ENCODE data around the gene FTCD. TPM values are rescaled to one million over a fixed set of nuclear protein-coding genes. Genes with fewer than 3 reads are reported as not detected.

FTCD gene
- total RNA-seq, 1 experiment from 2014 or later: 6.7 TPM

DNA sequence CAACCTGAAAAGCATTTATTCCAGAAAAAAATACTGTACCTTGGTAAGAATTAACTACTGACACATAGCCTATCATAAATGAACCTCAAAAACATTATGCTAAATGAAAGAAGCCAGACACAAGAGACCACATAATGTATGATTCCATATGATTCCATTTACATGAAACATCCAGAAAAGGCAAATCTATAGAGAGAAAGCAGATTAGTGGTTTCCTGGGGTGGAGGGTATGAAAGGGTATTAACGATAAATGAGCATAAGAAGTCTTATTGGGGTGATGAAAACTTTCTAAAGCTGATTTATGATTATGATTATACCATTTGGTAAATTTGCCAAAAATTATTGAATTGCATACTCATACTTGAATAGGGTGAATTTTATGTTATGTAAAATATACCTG is 67.7 kb downstream of the FTCD start:
- peaks cover 6% of the 10 kb centered on the region for H3K9me3 ChIP-seq (ENCODE audit: control insufficient read depth, low read depth, low read length)
- no peak for DNase-seq
- TF ChIP-seq, protein P1, sequence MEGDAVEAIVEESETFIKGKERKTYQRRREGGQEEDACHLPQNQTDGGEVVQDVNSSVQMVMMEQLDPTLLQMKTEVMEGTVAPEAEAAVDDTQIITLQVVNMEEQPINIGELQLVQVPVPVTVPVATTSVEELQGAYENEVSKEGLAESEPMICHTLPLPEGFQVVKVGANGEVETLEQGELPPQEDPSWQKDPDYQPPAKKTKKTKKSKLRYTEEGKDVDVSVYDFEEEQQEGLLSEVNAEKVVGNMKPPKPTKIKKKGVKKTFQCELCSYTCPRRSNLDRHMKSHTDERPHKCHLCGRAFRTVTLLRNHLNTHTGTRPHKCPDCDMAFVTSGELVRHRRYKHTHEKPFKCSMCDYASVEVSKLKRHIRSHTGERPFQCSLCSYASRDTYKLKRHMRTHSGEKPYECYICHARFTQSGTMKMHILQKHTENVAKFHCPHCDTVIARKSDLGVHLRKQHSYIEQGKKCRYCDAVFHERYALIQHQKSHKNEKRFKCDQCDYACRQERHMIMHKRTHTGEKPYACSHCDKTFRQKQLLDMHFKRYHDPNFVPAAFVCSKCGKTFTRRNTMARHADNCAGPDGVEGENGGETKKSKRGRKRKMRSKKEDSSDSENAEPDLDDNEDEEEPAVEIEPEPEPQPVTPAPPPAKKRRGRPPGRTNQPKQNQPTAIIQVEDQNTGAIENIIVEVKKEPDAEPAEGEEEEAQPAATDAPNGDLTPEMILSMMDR (conservative IDR thresholded peaks at IDR 0.05): no peak
- H2BK20ac ChIP-seq (ENCODE audit: low read depth, low read length, poor library complexity, severe bottlenecking): no peak overlapping the region
- no peaks in the 10 kb centered on the region for H3K27me3 ChIP-seq (ENCODE audit: insufficient read depth, low read length)
- H4K20me1 ChIP-seq (ENCODE audit: control insufficient read depth, insufficient read depth, insufficient read length): no peaks in the 10 kb centered on the region
- H3K79me2 ChIP-seq (ENCODE audit: insufficient read depth, low read length): no peaks in the 10 kb centered on the region
- no peak overlapping the region for H2BK12ac ChIP-seq (ENCODE audit: insufficient read length, low read depth, low read length)
- no peak overlapping the region for H3K56ac ChIP-seq (ENCODE audit: insufficient read length, low read depth, low read length)
- H3T11ph ChIP-seq (ENCODE audit: low read length): no peak overlapping the region
- no peaks in the 10 kb centered on the region for H3K79me1 ChIP-seq (ENCODE audit: insufficient read depth, low read depth, low read length, poor library complexity, severe bottlenecking)
- no CpG with 5 or more reads among the region's 1 CpG for WGBS (ENCODE audit: extremely low coverage, insufficient read length, low lambda C conversion rate)
- H3K4me3 Mint-ChIP-seq: no peak overlapping the region
- no peak overlapping the region for H2BK120ac ChIP-seq (ENCODE audit: low read depth, low read length, poor library complexity, severe bottlenecking)
- H4K91ac ChIP-seq (ENCODE audit: insufficient read length, low read depth, low read length): no peak overlapping the region
- no peak overlapping the region for H2AK5ac ChIP-seq (ENCODE audit: insufficient read length, low read length)
- no peaks in the 10 kb centered on the region for H3K23me2 ChIP-seq (ENCODE audit: insufficient read length, low read depth, low read length, poor library complexity, severe bottlenecking)
- no peak overlapping the region for H3K4me2 ChIP-seq (ENCODE audit: insufficient read depth, insufficient read length, low read length)
- peaks cover 0 to 2% of the 10 kb centered on the region in 2 experiments; a peak in 1 of 4 replicates for H3K4me1 Mint-ChIP-seq
- no peak overlapping the region for H2BK15ac ChIP-seq (ENCODE audit: low read depth, low read length)
- H4K5ac ChIP-seq (ENCODE audit: insufficient read length, low read depth, low read length): no peak overlapping the region
- H3K18ac ChIP-seq (ENCODE audit: insufficient read length, low read depth, low read length): no peak overlapping the region
- H3K9me3 Mint-ChIP-seq: peaks cover 42 to 52% of the 10 kb centered on the region in 2 experiments
- H3K27ac ChIP-seq (ENCODE audit: insufficient read length, low read depth, low read length): no peak overlapping the region
- H2AFZ ChIP-seq (ENCODE audit: low read length): no peak overlapping the region
- H3K27ac Mint-ChIP-seq: no peak overlapping the region
- H2BK5ac ChIP-seq (ENCODE audit: insufficient read length, low read length): no peak overlapping the region
- no peak overlapping the region for H4K8ac ChIP-seq (replicated peaks; ENCODE audit: insufficient read length, low read depth, low read length)
- H3K4ac ChIP-seq (ENCODE audit: low read depth, low read length): no peak overlapping the region
- peaks cover 11 to 16% (median 14%) of the 10 kb centered on the region in 3 experiments for H3K36me3 Mint-ChIP-seq (ENCODE audit: insufficient read depth in 1 of 3, low read depth in 3 of 3)
- H3K4me1 ChIP-seq (ENCODE audit: insufficient read depth, low read length): no peaks in the 10 kb centered on the region
- no peak overlapping the region for H3K14ac ChIP-seq (ENCODE audit: insufficient read depth, low read length)
- peaks cover 1% of the 10 kb centered on the region for H3K27me3 Mint-ChIP-seq (ENCODE audit: low read depth)
- H3K9ac ChIP-seq (ENCODE audit: extremely low read depth, insufficient read length, low read length): no peak overlapping the region
- H3K23ac ChIP-seq (ENCODE audit: insufficient read length, low read depth, low read length): no peak overlapping the region

Other genes with a start within 250 kb of the FTCD start
- gene COL6A1, start 173.8 kb downstream of the FTCD start, total RNA-seq (2021): 193 and 194 TPM in 2 replicates
- gene COL6A2, start 57.5 kb downstream of the FTCD start, total RNA-seq (2021): 124 and 129 TPM in 2 replicates
- gene SPATC1L, start 28.9 kb upstream of the FTCD start, total RNA-seq (2021): 32.8 and 36.0 TPM in 2 replicates
- gene LSS, start 73.2 kb upstream of the FTCD start, total RNA-seq (2021): 68.7 and 69.2 TPM in 2 replicates
- 113 and 124 TPM in 2 replicates for gene MCM3AP, start 130.0 kb upstream of the FTCD start, total RNA-seq (2021)
- 26.2 and 26.5 TPM in 2 replicates for gene YBEY, start 130.8 kb upstream of the FTCD start, total RNA-seq (2021)
- gene C21orf58, start 168.3 kb upstream of the FTCD start, total RNA-seq (2021): 17.2 and 19.1 TPM in 2 replicates
- 39.6 and 40.6 TPM in 2 replicates for gene PCNT, start 168.6 kb upstream of the FTCD start, total RNA-seq (2021)